ENCODE data around the gene FZD10. TPM values are rescaled to one million over a fixed set of nuclear protein-coding genes. Genes with fewer than 3 reads are reported as not detected.

FZD10 gene
- total RNA-seq, 1 donor from 2014 or later, result 0.05 TPM

DNA sequence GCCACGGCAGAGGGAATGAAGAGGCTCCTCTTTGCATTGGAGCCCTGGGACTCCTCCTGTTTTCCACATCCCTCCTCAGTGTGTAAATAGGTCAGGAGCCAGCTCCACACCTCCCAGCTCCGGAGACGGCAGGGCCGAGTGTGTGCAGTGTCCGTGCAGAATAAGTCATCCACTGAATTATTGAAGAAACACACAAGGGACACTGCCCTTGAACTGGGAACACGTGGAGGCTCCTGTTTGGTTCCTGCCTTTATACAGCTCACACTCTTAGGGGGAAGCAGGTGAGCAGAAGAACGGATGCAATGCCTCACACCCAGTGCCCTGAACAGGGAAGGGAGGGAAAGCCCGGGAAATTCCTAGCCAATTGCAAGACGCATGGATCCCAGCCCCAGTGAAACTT lies 10.4 kb upstream of the FZD10 start:
- no peaks in the 10 kb centered on the region for H3K36me3 ChIP-seq
- no peak overlapping the region for H3K27ac ChIP-seq (replicated peaks)

DNA sequence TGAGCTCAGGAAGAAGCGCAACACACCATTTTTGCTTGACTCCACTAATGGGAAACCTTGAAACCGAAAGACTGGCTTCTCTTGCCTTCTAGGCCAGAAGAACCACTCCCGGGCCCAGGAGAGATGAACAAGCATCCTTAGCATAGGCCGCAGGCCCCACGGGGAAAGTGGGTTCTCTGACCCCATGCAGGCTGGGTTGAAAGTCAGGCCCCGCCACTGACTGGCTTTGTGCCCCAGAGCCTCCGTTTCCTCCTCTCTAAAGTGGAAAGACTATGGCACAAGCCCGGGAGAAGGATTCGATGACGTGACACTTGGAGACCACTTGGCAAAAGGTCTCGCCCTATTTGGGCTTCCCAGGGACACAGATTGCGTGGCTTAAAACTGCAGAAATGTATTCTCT lies 9.9 kb upstream of the FZD10 start:
- intact Hi-C loops (cut with micrococcal nuclease), result no loop called here
- no peaks in the 10 kb centered on the region for H3K4me1 ChIP-seq
- H3K9me3 ChIP-seq (replicated peaks), result peaks cover 5% of the 10 kb centered on the region
- TF ChIP-seq, protein P1, sequence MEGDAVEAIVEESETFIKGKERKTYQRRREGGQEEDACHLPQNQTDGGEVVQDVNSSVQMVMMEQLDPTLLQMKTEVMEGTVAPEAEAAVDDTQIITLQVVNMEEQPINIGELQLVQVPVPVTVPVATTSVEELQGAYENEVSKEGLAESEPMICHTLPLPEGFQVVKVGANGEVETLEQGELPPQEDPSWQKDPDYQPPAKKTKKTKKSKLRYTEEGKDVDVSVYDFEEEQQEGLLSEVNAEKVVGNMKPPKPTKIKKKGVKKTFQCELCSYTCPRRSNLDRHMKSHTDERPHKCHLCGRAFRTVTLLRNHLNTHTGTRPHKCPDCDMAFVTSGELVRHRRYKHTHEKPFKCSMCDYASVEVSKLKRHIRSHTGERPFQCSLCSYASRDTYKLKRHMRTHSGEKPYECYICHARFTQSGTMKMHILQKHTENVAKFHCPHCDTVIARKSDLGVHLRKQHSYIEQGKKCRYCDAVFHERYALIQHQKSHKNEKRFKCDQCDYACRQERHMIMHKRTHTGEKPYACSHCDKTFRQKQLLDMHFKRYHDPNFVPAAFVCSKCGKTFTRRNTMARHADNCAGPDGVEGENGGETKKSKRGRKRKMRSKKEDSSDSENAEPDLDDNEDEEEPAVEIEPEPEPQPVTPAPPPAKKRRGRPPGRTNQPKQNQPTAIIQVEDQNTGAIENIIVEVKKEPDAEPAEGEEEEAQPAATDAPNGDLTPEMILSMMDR (IDR thresholded peaks at IDR 0.05; ENCODE audit: borderline replicate concordance), result no peak
- no peaks in the 10 kb centered on the region for H3K36me3 ChIP-seq
- H3K27ac ChIP-seq (replicated peaks), result no peak overlapping the region
- no peak for DNase-seq
- peaks cover 74% of the 10 kb centered on the region for H3K27me3 ChIP-seq (ENCODE audit: low read depth)
- no peak overlapping the region for H3K4me3 ChIP-seq

More for the DNA sequence above, 10.4 kb upstream of the FZD10 start:
- intact Hi-C loops (cut with micrococcal nuclease), result no loop called here
- no peak overlapping the region for H3K4me3 ChIP-seq
- peaks cover 73% of the 10 kb centered on the region for H3K27me3 ChIP-seq (ENCODE audit: low read depth)
- H3K4me1 ChIP-seq, result no peaks in the 10 kb centered on the region
- no peak for DNase-seq
- TF ChIP-seq, protein P1 (IDR thresholded peaks at IDR 0.05; ENCODE audit: borderline replicate concordance), result no peak
- H3K9me3 ChIP-seq (replicated peaks), result peaks cover 5% of the 10 kb centered on the region

DNA sequence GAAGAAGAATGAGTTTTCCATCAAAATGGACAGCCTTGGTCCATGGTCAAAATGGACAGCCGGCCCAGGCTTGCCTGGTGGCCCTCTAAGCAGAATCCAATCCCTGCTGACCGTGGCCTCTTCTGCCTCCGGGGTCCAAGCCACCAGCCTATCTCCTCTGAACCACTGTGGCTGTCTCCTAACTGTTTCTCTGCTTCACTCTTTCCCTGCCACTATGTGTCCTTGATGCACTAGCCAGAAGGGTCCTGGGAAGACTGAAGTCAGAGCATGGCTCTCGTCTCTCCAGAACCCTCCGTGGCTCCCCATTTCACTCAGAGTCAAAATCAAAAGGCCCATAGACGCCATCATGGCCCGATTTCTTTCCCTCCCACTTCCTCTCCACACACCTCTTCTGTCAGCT lies 8.5 kb upstream of the FZD10 start:
- H3K4me3 ChIP-seq, result no peak overlapping the region
- peaks cover 74% of the 10 kb centered on the region for H3K27me3 ChIP-seq (ENCODE audit: low read depth)
- no peak overlapping the region for H3K27ac ChIP-seq (replicated peaks)
- DNase-seq, result no peak
- TF ChIP-seq, protein P1 (IDR thresholded peaks at IDR 0.05; ENCODE audit: borderline replicate concordance), result no peak
- intact Hi-C loops (cut with micrococcal nuclease), result no loop called here
- H3K9me3 ChIP-seq (replicated peaks), result peaks cover 3% of the 10 kb centered on the region
- H3K4me1 ChIP-seq, result no peaks in the 10 kb centered on the region
- H3K36me3 ChIP-seq, result no peaks in the 10 kb centered on the region

DNA sequence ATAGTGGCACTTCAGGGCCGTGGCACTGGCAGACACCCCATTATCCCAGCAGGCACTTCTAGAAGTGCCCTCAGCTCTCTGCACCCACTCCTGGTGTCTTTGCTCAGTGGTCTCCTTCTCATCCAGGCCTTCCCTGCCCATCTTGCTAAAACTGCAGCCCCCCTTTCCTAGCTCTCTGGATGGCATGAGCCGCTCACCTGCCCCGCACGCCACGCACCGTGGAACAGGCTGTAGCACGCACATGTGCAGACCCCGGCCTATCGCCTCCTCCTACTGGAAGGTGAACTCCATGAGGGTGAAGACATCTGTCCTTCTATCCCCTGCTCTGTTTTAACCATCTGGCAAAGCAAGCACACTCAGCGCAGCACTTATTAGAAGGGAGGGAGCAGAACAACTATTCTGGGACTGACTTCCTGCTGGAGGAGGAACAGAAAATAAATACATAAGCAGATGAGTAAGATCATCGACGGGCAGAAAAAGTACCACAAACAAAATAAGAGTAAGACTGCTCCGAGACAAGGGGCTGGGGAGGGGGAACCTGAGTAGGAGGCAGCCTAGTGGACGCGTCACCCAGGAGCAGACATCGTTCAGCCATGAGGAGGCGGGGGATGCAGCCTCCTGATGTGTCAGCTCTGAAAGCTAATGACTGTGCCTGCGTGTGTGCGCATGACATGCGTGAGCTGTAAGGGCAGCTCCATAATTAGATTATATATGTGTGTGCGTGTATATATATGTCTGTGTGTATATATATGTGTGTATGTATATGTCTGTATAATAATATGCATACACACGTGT lies 7.8 kb upstream of the FZD10 start:
- intact Hi-C loops (cut with micrococcal nuclease), result no loop called here
- no peak for DNase-seq
- Histone ChIP-seq H3K27ac (replicated peaks) (no peak overlapping the region), H3K4me3 (no peak overlapping the region), H3K9me3 (replicated peaks) (no peaks in the 10 kb centered on the region), H3K27me3 (ENCODE audit: low read depth) (peaks cover 74% of the 10 kb centered on the region), H3K4me1 (no peaks in the 10 kb centered on the region), H3K36me3 (no peaks in the 10 kb centered on the region)
- TF ChIP-seq, protein P1 (IDR thresholded peaks at IDR 0.05; ENCODE audit: borderline replicate concordance), result no peak

DNA sequence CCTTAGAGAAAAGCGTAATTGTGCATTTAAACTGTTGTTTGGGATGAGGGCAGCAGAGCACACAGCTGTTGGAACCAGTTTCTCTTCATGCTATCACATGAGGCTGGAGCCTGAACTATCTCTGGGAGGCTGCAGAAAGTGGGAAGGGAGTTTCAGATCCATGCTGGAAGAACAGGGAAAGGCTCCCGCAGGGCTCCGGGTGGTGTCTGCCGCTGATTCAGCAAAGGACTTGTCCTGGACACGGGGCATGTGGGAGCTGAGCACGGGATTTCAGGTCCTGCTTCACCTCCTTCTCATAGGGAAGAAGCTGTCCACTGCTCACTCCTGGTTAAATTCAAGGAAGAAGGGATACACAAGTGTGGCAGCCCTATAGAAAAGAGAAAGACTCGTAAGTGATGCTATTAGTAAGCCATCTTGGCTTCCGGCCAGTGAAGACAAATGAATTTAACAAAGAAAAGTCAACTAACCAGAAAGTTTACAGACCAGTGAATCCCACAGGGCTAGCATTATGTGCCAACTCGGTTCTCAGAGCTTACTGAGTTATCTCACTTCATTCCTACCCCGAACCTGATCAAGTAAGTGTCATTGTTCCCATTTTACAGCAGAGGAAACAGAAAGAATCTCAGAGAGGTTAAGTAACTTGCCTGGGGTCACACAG lies 6.7 kb upstream of the FZD10 start:
- TF ChIP-seq, protein P1 (IDR thresholded peaks at IDR 0.05; ENCODE audit: borderline replicate concordance), result no peak
- no peak for DNase-seq
- Histone ChIP-seq H3K36me3 (no peaks in the 10 kb centered on the region), H3K9me3 (replicated peaks) (no peaks in the 10 kb centered on the region), H3K27ac (replicated peaks) (no peak overlapping the region), H3K4me3 (no peak overlapping the region), H3K27me3 (ENCODE audit: low read depth) (peaks cover 74% of the 10 kb centered on the region), H3K4me1 (peaks cover 3% of the 10 kb centered on the region)
- intact Hi-C loops (cut with micrococcal nuclease), result no loop called here

Data from left ventricle myocardium inferior (tissue), 1 donor.